Subcutaneous adipose tissue (tissue), 4 donors: Measurements from ENCODE around the gene NGEF. TPM values are rescaled to one million over a fixed set of nuclear protein-coding genes. Genes with fewer than 3 reads are reported as not detected.

ENCODE experiments used
- total RNA-seq, 4 donors: library from RNA; depleted of rRNA; stranded (reverse); fragments of >200 nt; gene quantifications; one replicate each; pipeline ENCODE4 v1.1.0, GENCODE V29; 2016
- TF ChIP-seq, protein P1 (sequence below): fragments of 450-650 bp; IDR thresholded peaks from one replicate; pipeline ENCODE4 v1.5.1; 2016; ENCODE audit warnings: low read depth, mild to moderate bottlenecking, control low read depth, antibody characterized with exemption, moderate library complexity

Gene NGEF
- total RNA-seq, 4 donors from 2014 or later: 0.16 to 1.3 (median 0.17) TPM; not detected in 1

DNA sequence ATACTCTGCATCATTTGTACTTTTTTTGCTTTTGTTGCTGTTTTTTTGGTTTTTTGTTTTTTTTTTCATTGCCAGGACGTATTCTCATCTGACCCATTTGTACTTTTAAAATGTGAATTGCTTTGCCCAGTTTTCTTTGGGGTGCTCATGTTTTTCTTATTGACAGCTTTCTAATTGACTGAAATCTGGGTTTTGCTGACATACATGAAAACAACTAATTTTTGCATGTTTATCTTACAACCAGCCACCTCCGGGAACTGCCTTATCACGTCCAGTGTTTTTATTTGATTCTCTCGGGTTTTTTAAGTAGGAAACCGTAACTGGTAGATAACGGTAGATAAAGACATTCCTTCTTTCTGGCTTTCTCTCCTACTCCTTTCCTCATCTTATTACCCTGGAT is 104.4 kb downstream of the NGEF start:
- TF ChIP-seq, protein P1, sequence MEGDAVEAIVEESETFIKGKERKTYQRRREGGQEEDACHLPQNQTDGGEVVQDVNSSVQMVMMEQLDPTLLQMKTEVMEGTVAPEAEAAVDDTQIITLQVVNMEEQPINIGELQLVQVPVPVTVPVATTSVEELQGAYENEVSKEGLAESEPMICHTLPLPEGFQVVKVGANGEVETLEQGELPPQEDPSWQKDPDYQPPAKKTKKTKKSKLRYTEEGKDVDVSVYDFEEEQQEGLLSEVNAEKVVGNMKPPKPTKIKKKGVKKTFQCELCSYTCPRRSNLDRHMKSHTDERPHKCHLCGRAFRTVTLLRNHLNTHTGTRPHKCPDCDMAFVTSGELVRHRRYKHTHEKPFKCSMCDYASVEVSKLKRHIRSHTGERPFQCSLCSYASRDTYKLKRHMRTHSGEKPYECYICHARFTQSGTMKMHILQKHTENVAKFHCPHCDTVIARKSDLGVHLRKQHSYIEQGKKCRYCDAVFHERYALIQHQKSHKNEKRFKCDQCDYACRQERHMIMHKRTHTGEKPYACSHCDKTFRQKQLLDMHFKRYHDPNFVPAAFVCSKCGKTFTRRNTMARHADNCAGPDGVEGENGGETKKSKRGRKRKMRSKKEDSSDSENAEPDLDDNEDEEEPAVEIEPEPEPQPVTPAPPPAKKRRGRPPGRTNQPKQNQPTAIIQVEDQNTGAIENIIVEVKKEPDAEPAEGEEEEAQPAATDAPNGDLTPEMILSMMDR: no peak

DNA sequence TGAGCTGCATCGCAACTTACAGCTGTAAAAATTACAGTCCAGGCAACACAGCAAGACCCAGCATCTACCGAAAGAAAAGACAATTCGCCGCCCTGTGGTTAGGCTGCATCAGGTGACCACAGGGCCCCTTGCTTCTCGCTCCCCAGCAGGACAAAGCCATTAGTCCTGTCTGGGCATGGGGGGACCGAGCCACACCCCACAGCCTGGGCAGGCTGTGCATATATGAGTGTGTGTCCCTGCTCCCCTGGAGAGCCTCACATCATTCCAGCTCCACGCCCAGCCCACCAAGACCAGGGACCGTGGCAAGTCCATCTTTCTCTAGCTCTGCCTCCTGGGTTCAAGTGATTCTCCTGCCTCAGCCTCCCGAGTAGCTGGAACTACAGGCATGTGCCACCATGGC is 109.1 kb downstream of the NGEF start:
- TF ChIP-seq, protein P1: no peak

DNA sequence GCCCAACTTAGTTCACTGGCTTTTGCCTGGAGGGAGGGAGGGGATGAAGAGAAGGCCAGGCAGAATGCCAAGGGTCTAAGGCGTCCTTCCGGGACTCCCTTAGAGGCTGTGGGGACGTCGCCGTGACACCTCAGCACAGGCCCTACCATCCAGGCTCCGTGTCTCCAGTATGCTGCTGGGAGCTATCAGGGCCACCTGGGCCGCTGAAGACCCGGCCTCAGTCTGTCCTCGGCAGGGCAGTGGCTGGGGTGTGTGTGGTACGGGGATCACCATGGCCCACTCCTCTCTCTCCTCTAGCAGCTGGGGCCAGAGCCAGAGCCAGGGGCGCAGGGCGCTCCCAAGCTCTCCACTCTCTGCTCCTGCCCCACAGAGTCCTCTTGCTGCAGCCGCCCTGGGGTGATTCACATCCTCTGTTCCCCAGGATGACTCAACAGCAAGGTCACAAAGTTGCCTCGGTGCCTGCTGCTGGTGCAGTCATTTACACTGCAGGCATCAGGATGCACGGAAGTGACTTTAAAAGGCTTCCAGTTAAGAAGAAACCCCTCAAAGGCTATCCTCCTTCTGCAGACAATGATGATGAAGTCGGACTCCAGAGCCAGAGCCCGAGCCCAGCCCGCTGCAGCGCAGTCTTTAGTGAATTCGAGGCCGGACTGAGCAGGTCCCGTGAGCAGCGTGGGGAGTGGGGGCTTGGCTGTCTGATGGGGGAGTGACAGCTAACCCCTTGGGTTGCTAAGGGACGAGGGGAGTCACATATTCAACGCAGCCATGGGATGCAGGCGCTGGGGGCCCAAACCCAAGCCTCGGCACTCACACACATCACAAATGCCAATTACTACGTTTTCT is 111.1 kb downstream of the NGEF start:
- TF ChIP-seq, protein P1: no peak

DNA sequence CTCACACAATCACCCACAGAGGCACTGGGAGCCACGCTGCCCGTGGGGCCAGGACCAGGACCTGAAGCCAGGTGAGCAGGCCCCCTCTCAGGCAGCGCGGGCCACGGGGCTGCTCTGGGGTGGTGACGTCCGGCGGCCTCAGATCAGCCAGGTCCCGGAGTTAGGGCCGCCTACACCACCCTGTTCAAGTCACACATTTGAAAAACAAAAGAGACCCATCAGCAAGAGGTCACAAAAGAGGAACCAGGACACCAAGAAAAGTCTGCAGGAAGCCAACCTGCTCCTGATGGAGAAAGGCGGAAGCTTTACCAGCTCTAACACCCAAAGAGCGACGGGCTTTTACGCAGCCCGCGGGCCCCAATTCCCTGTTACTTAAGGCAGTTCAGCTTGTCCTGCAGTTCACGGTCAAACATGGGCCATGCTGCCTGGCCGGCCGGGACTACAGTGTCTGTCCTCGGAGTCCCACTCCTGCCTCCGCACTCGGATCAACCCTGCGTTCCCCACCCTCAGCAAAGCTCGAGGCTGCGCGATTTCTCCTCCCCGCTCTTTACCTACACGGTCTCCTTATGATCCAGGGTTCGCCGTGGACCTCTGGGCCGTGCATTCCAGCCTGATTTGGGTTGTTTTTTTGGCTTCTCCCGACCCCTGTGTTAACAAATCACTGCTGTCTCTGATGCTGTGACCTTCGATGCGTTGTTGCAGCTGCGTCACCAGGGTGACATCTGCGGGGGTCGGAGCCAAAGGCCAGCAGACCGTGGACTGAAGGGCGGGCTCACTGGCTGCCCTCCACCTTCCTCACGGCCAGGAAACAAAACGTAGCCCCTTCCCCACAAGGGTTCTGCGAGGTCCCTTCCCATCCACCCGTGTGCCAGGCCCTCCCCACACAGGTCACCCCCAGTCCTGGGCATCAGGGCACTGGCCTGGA is 112.0 kb downstream of the NGEF start:
- TF ChIP-seq, protein P1: no peak

DNA sequence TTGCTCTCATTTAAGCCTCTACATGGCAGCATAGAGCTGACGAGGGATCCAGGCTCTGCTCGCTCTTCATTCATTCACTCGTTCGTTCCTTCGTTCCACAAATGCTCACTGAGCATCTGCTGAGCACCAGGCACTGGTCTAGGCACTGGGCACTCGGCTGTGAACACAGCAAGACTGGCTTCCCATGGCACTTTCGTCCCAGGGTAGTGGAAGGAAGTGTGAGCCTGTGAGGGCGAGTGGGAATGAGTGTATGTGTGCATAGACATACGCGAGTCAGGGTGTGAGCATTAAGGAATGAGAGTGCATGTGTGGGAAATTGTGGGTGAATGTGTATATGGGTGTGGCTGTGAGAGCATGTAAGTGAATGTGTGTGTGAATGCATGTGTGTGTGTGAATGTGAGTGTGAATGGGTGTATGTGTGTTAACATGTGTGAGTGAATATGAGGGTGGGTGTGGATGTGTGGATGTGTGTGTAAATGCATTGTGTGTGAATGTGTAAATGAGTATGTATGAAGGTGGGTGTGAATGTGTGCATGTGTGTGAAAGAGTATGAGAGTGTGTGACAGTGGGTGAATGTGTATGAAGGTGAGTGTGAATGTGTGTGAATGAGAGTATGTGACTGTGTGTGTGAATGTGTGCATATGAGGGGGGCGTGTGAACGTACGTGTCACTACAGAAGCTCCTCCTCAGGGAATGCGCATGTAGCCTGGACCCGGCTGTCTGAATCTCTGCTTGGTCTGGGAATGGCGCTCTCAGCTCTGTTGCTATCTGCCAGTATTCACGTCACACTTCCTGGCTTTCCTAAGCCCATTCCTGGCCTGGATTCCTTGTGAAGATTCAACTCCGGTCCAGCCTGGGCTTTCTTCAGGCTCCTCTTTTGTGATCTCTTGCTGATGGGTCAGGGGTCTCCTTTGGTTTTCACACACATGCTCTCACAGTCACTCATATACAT is 114.2 kb downstream of the NGEF start:
- TF ChIP-seq, protein P1: no peak

DNA sequence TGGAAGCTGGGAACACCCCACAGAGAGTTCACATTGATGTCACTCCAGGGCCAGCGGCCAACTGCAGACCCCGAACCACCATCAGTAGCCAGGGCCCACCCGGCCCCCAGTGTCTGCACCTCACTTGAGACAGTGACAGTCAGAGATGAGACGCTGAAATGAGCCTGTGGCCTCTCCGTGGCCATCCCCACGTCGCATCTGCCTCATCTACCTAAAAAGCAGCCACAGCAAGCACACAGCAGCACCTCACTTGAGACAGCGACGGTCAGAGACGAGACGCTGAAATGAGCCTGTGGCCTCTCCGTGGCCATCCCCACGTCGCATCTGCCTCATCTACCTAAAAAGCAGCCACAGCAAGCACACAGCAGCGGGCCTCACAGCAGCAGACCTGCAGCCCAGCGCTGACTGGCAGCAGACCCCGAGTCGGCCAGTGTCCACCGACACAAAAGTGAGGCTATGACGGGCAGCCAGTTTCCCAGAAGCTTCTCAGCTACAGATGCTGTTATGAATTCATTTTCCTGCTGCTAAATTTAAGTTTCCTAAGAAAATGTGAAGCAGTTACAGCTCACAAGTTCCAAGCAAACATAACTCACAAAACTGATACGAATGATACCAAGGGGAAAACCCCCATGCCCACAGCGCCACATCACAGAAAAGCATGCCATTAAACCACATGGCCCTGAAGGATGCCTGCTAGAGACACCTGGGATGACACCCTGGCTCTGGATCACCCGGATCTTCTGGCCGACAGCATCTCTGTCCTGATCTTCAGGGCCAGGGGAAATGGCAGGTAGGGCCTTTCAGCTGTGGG is 115.3 kb downstream of the NGEF start:
- TF ChIP-seq, protein P1: no peak
